Activated T-helper 1 cell treated with anti-CD3 and anti-CD28 coated beads, Interleukin-12 subunit alpha, Interleukin-12 subunit beta, Interleukin-2, Interleukin-4 antibody, amounts not matched to agents 30 ng/mL and 10 ng/mL and 1 ng/mL, durations not matched to agents 14 hours and 24 hours and 36 hours (primary cell): ENCODE measurements around the gene EFCAB13. TPM values are rescaled to one million over a fixed set of nuclear protein-coding genes. Genes with fewer than 3 reads are reported as not detected.
"Not testable (repeated sequence)": the region's sequence is repeated elsewhere in the genome, so short reads cannot be mapped to it uniquely, and the experiment has no call there.

ENCODE experiments used
- DNase-seq: peaks from one replicate; pipeline ENCODE4 v3.0.0; 2021; ENCODE audit warnings: low spot score
- H3K27ac Mint-ChIP-seq: one replicate; pipeline ENCODE4 v1.8.0; 2021; ENCODE audit warnings: mild to moderate bottlenecking, mixed read lengths
- H3K27me3 Mint-ChIP-seq: one replicate; pipeline ENCODE4 v1.8.0; 2022; ENCODE audit warnings: mild to moderate bottlenecking, moderate library complexity, mixed read lengths; ENCODE audit not compliant: insufficient read depth
- H3K36me3 Mint-ChIP-seq: one replicate; pipeline ENCODE4 v1.8.0; 2021; ENCODE audit warnings: low read depth, mixed read lengths
- H3K4me1 Mint-ChIP-seq: one replicate; pipeline ENCODE4 v1.8.0; 2021; ENCODE audit warnings: low read depth, mixed read lengths
- H3K4me3 Mint-ChIP-seq: one replicate; pipeline ENCODE4 v1.8.0; 2021; ENCODE audit warnings: mild to moderate bottlenecking, moderate library complexity, mixed read lengths
- H3K9me3 Mint-ChIP-seq: one replicate; pipeline ENCODE4 v1.8.0; 2021; ENCODE audit warnings: mixed read lengths
- intact Hi-C: fragments of 100-400 bp; cut with micrococcal nuclease; formaldehyde crosslinking; loops from one replicate; pipeline ENCODE4 v1.15.1; 2024
- total RNA-seq: library from RNA; stranded (reverse); gene quantifications from 2 replicates; pipeline ENCODE4 v1.2.3, GENCODE V29; 2022

Gene EFCAB13
- total RNA-seq, 1 donor from 2014 or later = 2.4 TPM

- H3K4me3 Mint-ChIP-seq = no peak overlapping the region
- DNase-seq = no peak
- peaks cover 19% of the 10 kb centered on the region for H3K27me3 Mint-ChIP-seq
- H3K36me3 Mint-ChIP-seq = peaks cover 4% of the 10 kb centered on the region
- H3K27ac Mint-ChIP-seq = no peak overlapping the region
- peaks cover 29% of the 10 kb centered on the region for H3K4me1 Mint-ChIP-seq
- intact Hi-C loops = loop anchor here (10.0 kb wide), 1 partner anchor 414 kb away; the partner anchor contains the start of gene TBX21
- no peaks in the 10 kb centered on the region for H3K9me3 Mint-ChIP-seq
These were observed 2.8 kb upstream of the EFCAB13 start for GRCh38 chr17:47320879-47321502.

- H3K9me3 Mint-ChIP-seq = no peaks in the 10 kb centered on the region
- H3K36me3 Mint-ChIP-seq = peaks cover 4% of the 10 kb centered on the region
- peaks cover 22% of the 10 kb centered on the region for H3K27me3 Mint-ChIP-seq
- H3K4me3 Mint-ChIP-seq = peak overlapping the region; percentile 96
- peaks cover 29% of the 10 kb centered on the region for H3K4me1 Mint-ChIP-seq
- intact Hi-C loops = loop anchor here (10.0 kb wide), 1 partner anchor 410 kb away; the partner anchor contains the start of gene TBX21
- peak overlapping the region; percentile 94 for H3K27ac Mint-ChIP-seq
- DNase-seq = peak; percentile 50
These were observed 667 bp downstream of the EFCAB13 start for GRCh38 chr17:47324224-47325020.

GRCh38 chr17:47325176-47325575, 1.4 kb downstream of the EFCAB13 start:
- intact Hi-C loops = loop anchor here (10.0 kb wide), 1 partner anchor 410 kb away; the partner anchor contains the start of gene TBX21
- H3K27me3 Mint-ChIP-seq = peaks cover 20% of the 10 kb centered on the region
- no peak for DNase-seq
- H3K36me3 Mint-ChIP-seq = peaks cover 4% of the 10 kb centered on the region
- H3K4me1 Mint-ChIP-seq = peaks cover 29% of the 10 kb centered on the region
- no peaks in the 10 kb centered on the region for H3K9me3 Mint-ChIP-seq
- peak overlapping the region; percentile 27 for H3K27ac Mint-ChIP-seq
- H3K4me3 Mint-ChIP-seq = peak overlapping the region; percentile 96

DNA sequence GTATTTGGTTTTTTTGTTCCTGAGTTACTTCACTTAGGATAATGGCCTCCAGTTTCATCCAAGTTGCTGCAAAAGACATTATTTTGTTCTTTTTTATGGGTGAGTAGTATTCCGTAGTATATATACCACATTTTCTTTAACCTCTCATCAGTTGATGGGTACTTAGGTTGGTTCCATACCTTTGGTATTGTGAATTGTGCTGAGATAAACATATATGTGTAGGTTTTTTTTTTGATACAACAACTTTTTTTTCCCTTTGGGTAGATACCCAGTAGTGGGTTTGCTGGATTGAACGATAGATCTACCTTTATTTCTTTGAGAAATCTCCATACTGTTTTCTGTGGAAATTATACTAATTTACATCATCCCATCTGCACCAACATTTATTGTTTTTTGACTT, 6.8 kb downstream of the EFCAB13 start:
- H3K4me1 Mint-ChIP-seq = peaks cover 1% of the 10 kb centered on the region
- intact Hi-C loops = no loop called here

DNA sequence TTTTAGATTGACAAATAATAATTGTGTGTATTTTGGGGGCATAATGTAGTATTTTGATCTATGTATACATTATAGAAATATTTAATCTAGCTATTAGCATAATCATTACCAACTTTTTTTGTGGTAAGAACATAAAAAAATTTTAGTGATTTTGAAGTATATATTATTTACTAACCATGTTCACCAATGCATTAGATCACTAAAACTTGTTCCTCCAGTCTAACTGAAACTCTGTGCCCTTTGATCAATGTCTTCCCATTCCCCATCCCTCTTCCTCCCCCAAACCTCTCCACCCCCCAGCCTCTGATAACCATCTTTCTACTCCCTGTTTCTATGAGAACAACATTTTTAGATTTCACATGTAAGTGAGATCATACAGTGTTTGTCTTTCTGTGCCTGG, 8.5 kb downstream of the EFCAB13 start:
- H3K27me3 Mint-ChIP-seq = peaks cover 6% of the 10 kb centered on the region
- peaks cover 3% of the 10 kb centered on the region for H3K36me3 Mint-ChIP-seq
- DNase-seq = no peak
- no peak overlapping the region for H3K4me3 Mint-ChIP-seq
- no peaks in the 10 kb centered on the region for H3K4me1 Mint-ChIP-seq
- intact Hi-C loops = no loop called here
- H3K27ac Mint-ChIP-seq = no peak overlapping the region
- H3K9me3 Mint-ChIP-seq = no peaks in the 10 kb centered on the region

More for the DNA sequence above, 6.8 kb downstream of the EFCAB13 start:
- Mint-ChIP-seq H3K4me3 (no peak overlapping the region), H3K27me3 (peaks cover 8% of the 10 kb centered on the region), H3K27ac (no peak overlapping the region), H3K9me3 (no peaks in the 10 kb centered on the region), H3K36me3 (peaks cover 3% of the 10 kb centered on the region)
- no peak for DNase-seq

DNA sequence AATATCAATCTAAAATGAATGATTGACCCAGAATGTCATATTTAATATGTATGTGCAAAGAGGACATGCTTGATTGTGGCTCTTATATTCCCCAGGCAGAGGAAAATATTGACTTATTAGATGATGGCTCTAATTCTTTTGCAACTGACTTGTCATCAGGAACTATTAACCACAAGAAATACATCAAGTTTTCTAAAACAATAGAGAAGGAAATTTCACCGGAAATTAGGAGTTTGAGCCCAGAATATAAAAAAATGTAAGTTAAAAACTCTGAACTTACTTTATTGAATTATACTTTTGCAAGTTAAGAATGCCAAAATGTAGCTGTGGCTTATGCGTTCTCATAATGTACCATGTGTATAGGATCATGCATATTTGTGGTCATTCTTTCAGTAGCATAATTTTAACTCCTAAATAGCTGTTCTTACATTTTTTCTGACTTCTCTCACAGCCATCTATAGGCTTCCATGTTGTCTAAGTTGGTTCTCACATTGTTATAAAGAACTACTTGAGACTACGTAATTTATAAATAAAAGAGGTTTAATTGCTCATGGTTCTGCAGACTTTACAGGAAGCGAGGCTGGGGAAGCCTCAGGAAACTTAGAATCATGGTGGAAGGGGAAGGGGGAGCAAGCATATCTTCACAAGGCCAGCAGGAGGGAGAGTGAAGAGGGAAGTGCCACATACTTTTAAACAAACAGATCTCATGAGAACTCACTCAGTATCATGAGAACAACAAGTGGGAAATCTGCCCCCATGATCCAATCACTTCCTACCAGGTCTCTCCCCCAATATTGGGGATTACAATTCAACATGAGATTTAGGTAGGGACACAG, 11.6 kb downstream of the EFCAB13 start:
- peaks cover 3% of the 10 kb centered on the region for H3K36me3 Mint-ChIP-seq
- intact Hi-C loops = no loop called here
- no peak for DNase-seq
- H3K27me3 Mint-ChIP-seq = peaks cover 6% of the 10 kb centered on the region
- H3K4me3 Mint-ChIP-seq = no peak overlapping the region
- no peak overlapping the region for H3K27ac Mint-ChIP-seq
- H3K9me3 Mint-ChIP-seq = no peaks in the 10 kb centered on the region
- no peaks in the 10 kb centered on the region for H3K4me1 Mint-ChIP-seq

- intact Hi-C loops = no loop called here
- no peak for DNase-seq
- no peaks in the 10 kb centered on the region for H3K9me3 Mint-ChIP-seq
- no peak overlapping the region for H3K27ac Mint-ChIP-seq
- H3K4me1 Mint-ChIP-seq = no peaks in the 10 kb centered on the region
- no peaks in the 10 kb centered on the region for H3K27me3 Mint-ChIP-seq
- H3K4me3 Mint-ChIP-seq = no peak overlapping the region
- peaks cover 1% of the 10 kb centered on the region for H3K36me3 Mint-ChIP-seq
These were observed 14.3 kb downstream of the EFCAB13 start for GRCh38 chr17:47338026-47338425.

DNA sequence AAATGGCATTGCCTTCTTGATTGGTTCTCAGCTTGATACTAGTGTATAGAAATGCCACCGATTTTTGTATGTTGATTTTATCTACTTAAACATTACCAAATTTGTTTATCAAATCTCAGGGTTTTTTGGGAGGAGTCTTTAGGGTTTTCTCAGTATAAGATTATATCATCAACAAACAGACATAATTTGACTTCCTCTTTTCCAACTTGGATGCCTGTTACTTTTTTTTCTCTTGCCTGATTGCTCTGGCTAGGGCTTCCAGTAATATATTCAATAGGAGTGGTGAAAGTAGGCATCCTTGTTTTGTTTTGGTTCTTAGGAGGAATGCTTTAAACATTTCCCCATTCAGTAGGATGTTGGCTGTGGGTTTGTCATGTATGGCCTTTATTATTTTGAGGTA, 29.1 kb downstream of the EFCAB13 start:
- H3K4me1 Mint-ChIP-seq = no peaks in the 10 kb centered on the region
- intact Hi-C loops = no loop called here
- peaks cover 3% of the 10 kb centered on the region for H3K36me3 Mint-ChIP-seq
- H3K4me3 Mint-ChIP-seq = no peak overlapping the region
- no peak overlapping the region for H3K27ac Mint-ChIP-seq
- H3K9me3 Mint-ChIP-seq = no peaks in the 10 kb centered on the region
- peaks cover 5% of the 10 kb centered on the region for H3K27me3 Mint-ChIP-seq
- DNase-seq = no peak

- no peaks in the 10 kb centered on the region for H3K9me3 Mint-ChIP-seq
- no peaks in the 10 kb centered on the region for H3K4me1 Mint-ChIP-seq
- no peak overlapping the region for H3K27ac Mint-ChIP-seq
- H3K36me3 Mint-ChIP-seq = peaks cover 3% of the 10 kb centered on the region
- peaks cover 3% of the 10 kb centered on the region for H3K27me3 Mint-ChIP-seq
- DNase-seq = no peak
- intact Hi-C loops = no loop called here
- no peak overlapping the region for H3K4me3 Mint-ChIP-seq
These were observed 34.9 kb downstream of the EFCAB13 start for GRCh38 chr17:47358652-47359051.

DNA sequence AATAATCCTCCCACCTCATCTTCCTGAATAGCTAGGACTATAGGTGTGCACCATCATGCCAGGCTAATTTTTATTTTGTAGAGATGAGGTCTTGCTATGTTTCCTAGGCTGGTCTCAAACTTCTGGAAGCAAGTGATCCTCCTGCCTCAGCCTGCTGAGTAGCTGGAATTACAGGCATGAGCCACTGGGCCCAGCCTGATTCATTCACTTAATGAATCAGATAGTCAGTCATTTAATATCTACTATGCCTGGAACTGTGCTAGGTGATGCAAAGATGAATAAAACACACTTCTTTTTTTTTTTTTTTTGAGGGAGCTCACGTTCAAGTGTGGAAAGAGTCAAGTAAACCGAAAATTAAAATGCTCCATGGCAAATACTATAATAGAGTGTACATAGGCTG, 39.4 kb downstream of the EFCAB13 start:
- no peaks in the 10 kb centered on the region for H3K9me3 Mint-ChIP-seq
- intact Hi-C loops = no loop called here
- H3K27ac Mint-ChIP-seq = no peak overlapping the region
- peaks cover 4% of the 10 kb centered on the region for H3K27me3 Mint-ChIP-seq
- H3K4me3 Mint-ChIP-seq = no peak overlapping the region
- no peaks in the 10 kb centered on the region for H3K4me1 Mint-ChIP-seq
- no peak for DNase-seq
- no peaks in the 10 kb centered on the region for H3K36me3 Mint-ChIP-seq

GRCh38 chr17:47367257-47367656, 43.5 kb downstream of the EFCAB13 start:
- H3K27ac Mint-ChIP-seq = no peak overlapping the region
- H3K27me3 Mint-ChIP-seq = peaks cover 11% of the 10 kb centered on the region
- no peaks in the 10 kb centered on the region for H3K36me3 Mint-ChIP-seq
- H3K4me3 Mint-ChIP-seq = no peak overlapping the region
- peaks cover 3% of the 10 kb centered on the region for H3K9me3 Mint-ChIP-seq
- DNase-seq = no peak
- intact Hi-C loops = no loop called here
- H3K4me1 Mint-ChIP-seq = no peaks in the 10 kb centered on the region

DNA sequence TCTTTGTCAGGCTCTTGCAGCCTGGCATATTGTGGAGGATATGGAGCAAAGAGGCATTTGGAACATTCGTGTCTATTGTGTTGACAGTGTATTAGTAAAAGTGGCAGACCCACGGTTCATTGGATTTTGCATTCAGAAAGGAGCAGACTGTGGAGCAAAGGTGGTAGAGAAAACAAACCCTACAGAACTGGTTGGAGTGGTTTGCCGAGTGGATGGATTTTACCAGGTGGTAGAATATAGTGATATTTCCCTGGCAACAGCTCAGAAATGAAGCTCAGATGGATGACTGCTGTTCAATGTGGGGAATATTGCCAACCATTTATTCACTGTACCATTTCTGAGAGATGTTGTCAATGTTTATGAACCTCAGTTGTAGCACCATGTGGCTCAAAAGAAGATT, 44.5 kb downstream of the EFCAB13 start:
- H3K27ac Mint-ChIP-seq = no peak overlapping the region
- intact Hi-C loops = no loop called here
- peaks cover 13% of the 10 kb centered on the region for H3K9me3 Mint-ChIP-seq
- DNase-seq = no peak
- H3K27me3 Mint-ChIP-seq = peaks cover 18% of the 10 kb centered on the region
- H3K36me3 Mint-ChIP-seq = no peaks in the 10 kb centered on the region
- H3K4me1 Mint-ChIP-seq = no peaks in the 10 kb centered on the region
- H3K4me3 Mint-ChIP-seq = no peak overlapping the region

DNA sequence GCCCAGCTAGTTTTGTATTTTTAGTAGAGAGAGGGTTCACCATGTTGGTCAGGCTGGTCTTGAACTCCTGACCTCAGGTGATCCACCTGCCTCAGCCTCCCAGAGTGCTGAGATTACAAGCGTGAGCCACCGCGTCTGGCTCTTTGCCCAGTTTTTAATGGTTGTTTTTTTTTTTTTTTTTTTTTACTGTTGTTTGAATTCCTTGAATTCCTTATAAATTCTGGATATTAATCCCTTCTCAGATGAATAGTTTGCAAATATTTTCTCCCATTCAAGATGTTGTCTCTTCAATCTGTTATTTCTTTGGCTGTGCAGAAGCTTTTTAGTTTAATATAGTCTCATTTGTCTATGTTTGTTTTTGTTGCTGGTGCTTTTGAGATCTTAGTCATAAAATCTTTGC, 47.1 kb downstream of the EFCAB13 start:
- DNase-seq, H3K27ac Mint-ChIP-seq, H3K36me3 Mint-ChIP-seq, H3K4me1 Mint-ChIP-seq, intact Hi-C loops, H3K4me3 Mint-ChIP-seq: not testable (repeated sequence)
- Mint-ChIP-seq H3K9me3 (peaks cover 18% of the 10 kb centered on the region), H3K27me3 (peaks cover 18% of the 10 kb centered on the region)
